Activated CD4-positive, CD25-positive, alpha-beta regulatory T cell treated with anti-CD3 and anti-CD28 coated beads, Interleukin-2, amount 50 U/mL, for 16 hours (primary cell): ENCODE results near the gene SPTSSB.

Source experiments
- DNase-seq: peaks from one replicate; pipeline ENCODE4 v3.0.0-alpha.2; 2020; ENCODE audit warnings: low read depth, low spot score

SPTSSB gene

GRCh38 chr3:161339517-161340500 is 31.5 kb downstream of the SPTSSB start:
- DNase-seq: no peak

DNA sequence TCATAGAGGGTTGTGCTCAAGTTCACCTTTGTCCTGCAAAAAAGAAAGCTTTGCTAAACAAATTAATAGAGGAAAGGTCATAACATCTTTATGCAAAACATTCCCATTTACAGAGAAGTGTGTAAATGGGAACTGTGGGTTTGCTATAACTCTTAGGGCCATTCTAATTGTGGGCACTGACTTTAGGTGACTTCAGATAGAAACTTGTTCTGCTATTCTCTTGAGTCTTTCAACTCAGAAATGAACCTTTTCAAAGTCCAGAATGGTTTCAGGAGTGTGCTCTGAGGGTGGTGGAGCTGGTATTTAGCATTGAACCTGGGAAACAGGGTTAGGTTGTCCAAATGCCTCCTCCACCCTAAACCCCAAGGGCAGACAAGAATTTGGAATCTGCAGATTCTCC is 34.0 kb downstream of the SPTSSB start:
- no peak for DNase-seq

DNA sequence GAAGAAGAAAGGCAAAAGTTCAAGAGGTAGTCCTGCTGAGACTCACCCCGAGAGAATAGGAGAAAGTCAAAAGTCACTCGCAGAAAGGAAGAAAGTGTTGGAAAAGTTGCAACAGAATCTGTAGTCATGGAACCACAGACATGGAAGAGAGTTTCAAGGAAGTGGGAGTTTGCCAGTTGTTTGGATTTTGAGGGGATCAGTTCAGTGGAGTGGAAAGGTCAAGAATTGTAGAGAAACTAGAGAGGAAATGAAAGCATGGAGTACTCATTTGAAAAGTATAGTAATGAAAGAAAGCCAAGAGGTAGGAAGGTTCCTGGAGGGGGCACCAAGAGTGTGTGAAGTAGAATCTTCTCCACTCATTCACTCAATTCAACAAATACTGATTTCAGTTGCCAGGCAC is 34.7 kb downstream of the SPTSSB start:
- no peak for DNase-seq

GRCh38 chr3:161333696-161334095 is 37.6 kb downstream of the SPTSSB start:
- DNase-seq: no peak

DNA sequence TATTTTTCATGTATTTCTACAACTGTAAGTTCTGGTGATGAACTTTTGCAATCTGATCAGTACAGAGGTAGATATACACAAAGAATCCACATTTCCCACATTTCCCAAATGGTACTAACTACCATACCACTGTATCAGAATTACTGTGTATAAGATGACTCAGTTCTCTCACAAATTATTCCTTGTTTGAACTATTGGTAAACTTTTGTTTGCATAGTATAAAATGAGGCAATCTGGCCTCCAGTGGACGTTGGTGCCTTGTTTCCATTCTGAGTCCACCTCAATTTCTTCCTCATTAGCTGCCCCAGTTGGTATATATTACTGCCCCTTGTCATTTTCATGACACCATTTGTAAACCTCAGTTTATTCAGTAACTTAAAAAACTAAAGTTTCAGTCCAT is 38.5 kb downstream of the SPTSSB start:
- no peak for DNase-seq

- DNase-seq: no peak
These were observed 46.3 kb downstream of the SPTSSB start for GRCh38 chr3:161325059-161325458.

DNA sequence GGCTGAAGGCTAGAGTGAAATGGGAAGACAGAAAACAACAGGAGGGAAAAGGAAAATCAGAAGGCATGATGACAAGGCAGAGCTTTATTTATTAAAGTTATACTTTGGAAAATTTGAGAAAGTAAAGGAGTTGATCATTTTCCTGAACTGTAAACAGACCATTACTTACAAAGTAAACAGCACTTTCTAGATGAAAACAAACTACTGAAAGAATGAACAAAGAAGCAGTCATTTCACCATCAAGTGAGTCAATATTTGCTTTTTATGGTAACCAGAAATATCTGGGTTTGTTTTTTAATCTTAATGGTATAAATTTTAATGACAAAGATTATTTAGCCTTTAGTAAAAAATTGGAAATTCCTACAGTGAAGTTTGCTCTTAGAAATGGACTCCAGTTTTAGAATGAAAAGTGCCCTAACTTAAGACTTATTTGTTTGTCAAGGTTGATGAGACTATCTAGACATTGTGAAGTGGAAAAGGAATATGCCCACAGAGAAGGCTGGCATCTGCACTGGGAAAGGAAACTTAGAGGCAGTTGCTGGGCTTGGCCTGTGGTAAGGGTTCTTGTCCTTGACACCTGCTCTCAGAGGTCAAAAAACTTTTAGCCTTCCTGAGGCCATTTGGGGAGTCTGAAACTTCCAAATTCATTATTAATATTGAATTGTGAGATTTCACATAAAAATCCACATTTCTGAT is 47.2 kb downstream of the SPTSSB start:
- DNase-seq: no peak

- DNase-seq: no peak
These were observed 48.3 kb downstream of the SPTSSB start for GRCh38 chr3:161322781-161323568.

GRCh38 chr3:161320837-161321236 is 50.5 kb downstream of the SPTSSB start:
- no peak for DNase-seq

DNA sequence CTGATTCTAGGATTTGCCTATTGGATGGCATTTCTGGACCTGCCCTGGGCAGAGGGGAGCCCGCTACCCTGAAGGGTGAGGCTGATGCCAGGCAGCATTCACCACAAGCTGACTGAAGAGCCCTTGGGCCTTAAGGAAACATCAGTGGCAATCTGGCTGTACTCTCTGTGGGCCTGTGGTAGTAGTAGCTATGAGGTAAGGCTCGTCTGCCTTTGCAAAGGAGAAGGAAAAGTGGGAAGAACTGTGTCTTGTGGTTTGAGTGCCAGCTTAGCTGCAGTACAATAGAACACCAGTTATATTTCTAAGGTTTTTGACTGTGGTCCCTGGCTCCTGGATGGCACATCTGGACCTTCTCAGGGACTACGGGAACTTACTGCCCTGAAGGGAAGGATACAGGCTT is 51.5 kb downstream of the SPTSSB start:
- DNase-seq: no peak

GRCh38 chr3:161317077-161317476 is 54.2 kb downstream of the SPTSSB start:
- DNase-seq: no peak

GRCh38 chr3:161316006-161316689 is 55.2 kb downstream of the SPTSSB start:
- no peak for DNase-seq

- DNase-seq: no peak
These were observed 56.4 kb downstream of the SPTSSB start for GRCh38 chr3:161314836-161315395.

GRCh38 chr3:161310649-161311423 is 60.5 kb downstream of the SPTSSB start:
- no peak for DNase-seq

DNA sequence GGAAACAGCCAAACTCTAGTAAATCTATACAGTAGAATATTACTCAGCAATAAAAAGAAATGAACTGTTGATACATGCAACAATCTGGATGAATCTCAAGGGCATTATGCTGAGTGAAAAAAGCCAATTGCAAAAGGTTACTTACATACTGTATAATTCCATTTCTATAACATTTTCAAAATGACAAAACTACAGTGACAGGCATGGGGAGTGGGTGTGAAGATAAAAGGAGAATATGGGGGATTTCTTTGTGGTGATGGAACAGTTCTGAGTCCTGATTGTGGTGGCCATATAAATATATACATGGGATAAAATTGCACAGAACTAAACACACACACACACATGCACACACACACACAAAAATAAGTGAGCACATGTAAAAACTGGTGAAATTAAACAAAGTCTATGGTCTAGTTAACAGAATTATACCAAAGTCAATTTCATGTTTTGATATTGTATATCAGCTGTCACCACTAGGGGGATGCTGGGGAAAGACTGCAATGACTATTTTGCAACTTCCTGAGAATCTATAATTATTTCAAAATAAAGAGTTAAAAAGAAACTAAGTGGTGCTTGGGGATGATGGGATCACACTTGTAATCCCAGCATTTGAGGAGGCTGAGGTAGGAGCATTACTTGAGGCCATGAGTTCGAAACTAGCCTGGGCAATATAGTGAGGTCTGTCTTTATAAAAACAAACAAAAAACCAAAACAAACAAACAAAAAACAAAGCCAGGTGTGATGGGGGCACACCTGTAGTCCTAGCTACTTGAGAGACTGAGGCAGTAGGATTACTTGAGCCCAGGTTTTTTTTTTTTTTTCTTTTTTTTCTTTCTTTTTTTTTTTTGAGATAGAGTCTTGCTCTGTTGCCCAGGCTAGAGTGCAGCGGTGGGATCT is 66.0 kb downstream of the SPTSSB start:
- no peak for DNase-seq

GRCh38 chr3:161296814-161297213 is 74.5 kb downstream of the SPTSSB start:
- no peak for DNase-seq

- no peak for DNase-seq
These were observed 76.0 kb downstream of the SPTSSB start for GRCh38 chr3:161295325-161295724.
